HepG2 (cell line): ENCODE data around the gene SLC23A2. TPM values are rescaled to one million over a fixed set of nuclear protein-coding genes. Genes with fewer than 3 reads are reported as not detected.

Experiments used
- ATAC-seq: fragments of 200-7000 bp; cut with Tn5 transposase; 3 replicates; pipeline ENCODE4 v1.9.1; 2020; ENCODE audit warnings: mild to moderate bottlenecking, moderate library complexity
- BruUV-seq: library from RNA; stranded (reverse); fragments of 400-500 nt; replicated peaks from 2 replicates; lab custom pipeline; 2021; lab: Mats Ljungman, UMichigan
- CTCF ChIA-PET: fragments of 300-600 bp; formaldehyde crosslinking; extraction: SDS; loops from one replicate; lab custom pipeline; 2021; ENCODE audit warnings: low total read pairs, inconsistent platforms, low intra/inter-chr PET ratio; lab: Yijun Ruan, JAX
- POLR2A ChIA-PET: fragments of 350-600 bp; sonication (Branson Sonifier 250); formaldehyde crosslinking; loops from one replicate; lab custom pipeline; 2020; ENCODE audit warnings: antibody characterized with exemption, inconsistent platforms; lab: Yijun Ruan, JAX
- DNase-seq: peaks from one replicate; pipeline ENCODE4 v3.0.0-alpha.2; 2015; ENCODE audit warnings: low spot score
- FAIRE-seq: peaks from 3 replicates; lab custom pipeline; 2011; peaks lifted over from hg19 to GRCh38; lab: Jason Lieb, UNC
- H2AFZ ChIP-seq: one replicate; pipeline ENCODE4 v1.6.1; 2011; ENCODE audit warnings: low read length, inconsistent platforms
- H3K27ac ChIP-seq: fragments of 300-600 bp; 3 replicates; pipeline ENCODE4 v1.8.0; 2011; ENCODE audit warnings: mixed run types, mild to moderate bottlenecking, mixed read lengths, low read length, inconsistent platforms; ENCODE audit not compliant: insufficient read depth; ENCODE audit errors: extremely low read length
- H3K27me3 ChIP-seq, 2 experiments: fragments of 200-600 bp in 1 of 2; 2 replicates in 1 of 2; 3 replicates in 1 of 2; pipeline versions ENCODE4 v1.6.0 to v1.8.0; 2011; ENCODE audit warnings: low read length in 2 of 2, mild to moderate bottlenecking in 2 of 2, moderate library complexity in 2 of 2, inconsistent platforms in 1 of 2; ENCODE audit not compliant: insufficient read depth in 2 of 2, control insufficient read depth in 1 of 2
- H3K36me3 ChIP-seq, 2 experiments: fragments of 200-600 bp in 1 of 2; replicated peaks in 1 of 2; 2 replicates in 1 of 2; 3 replicates in 1 of 2; pipeline versions ENCODE4 v1.5.1 to v1.8.0; 2011; ENCODE audit warnings: low read length in 2 of 2, inconsistent platforms in 1 of 2; ENCODE audit not compliant: insufficient read depth in 2 of 2, control insufficient read depth in 1 of 2
- H3K4me1 ChIP-seq: 2 replicates; pipeline ENCODE4 v1.5.1; 2012; ENCODE audit warnings: low read length, inconsistent platforms; ENCODE audit not compliant: insufficient read depth
- H3K4me2 ChIP-seq: 2 replicates; pipeline ENCODE4 v1.6.0; 2011; ENCODE audit warnings: low read depth, low read length, inconsistent platforms
- H3K4me3 ChIP-seq, 3 experiments: fragments of 200-600 bp in 1 of 3; sonication (generic), shearing (Covaris generic) in 1 of 3; replicated peaks in 1 of 3; 2 replicates each; pipeline ENCODE4 v1.5.1; 2011 to 2016; ENCODE audit warnings: low read length in 3 of 3, inconsistent platforms in 2 of 3, low read depth in 2 of 3, mild to moderate bottlenecking in 2 of 3, control low read depth in 1 of 3, mixed read lengths in 1 of 3; ENCODE audit not compliant: insufficient read depth in 1 of 3
- H3K79me2 ChIP-seq: one replicate; pipeline ENCODE4 v1.6.1; 2011; ENCODE audit warnings: low read length, inconsistent platforms; ENCODE audit not compliant: insufficient read depth
- H3K9ac ChIP-seq: 2 replicates; pipeline ENCODE4 v1.6.0; 2011; ENCODE audit warnings: mild to moderate bottlenecking, low read depth, low read length, inconsistent platforms; ENCODE audit not compliant: insufficient read depth
- H3K9me3 ChIP-seq: 2 replicates; pipeline ENCODE4 v1.5.1; 2012; ENCODE audit warnings: mild to moderate bottlenecking, low read length
- H4K20me1 ChIP-seq: 2 replicates; pipeline ENCODE4 v1.6.0; 2011; ENCODE audit warnings: inconsistent platforms, mild to moderate bottlenecking, low read length, moderate library complexity; ENCODE audit not compliant: insufficient read depth
- CCDC6 ChIP-seq: sonication (generic); formaldehyde crosslinking; IDR thresholded peaks from 2 replicates; pipeline ENCODE4 v1.8.1; 2022; ENCODE audit warnings: mild to moderate bottlenecking, missing genetic modification reagents, moderate library complexity
- CHCHD3 ChIP-seq: sonication (generic); formaldehyde crosslinking; IDR thresholded peaks from 2 replicates; pipeline ENCODE4 v1.8.0; 2022; ENCODE audit warnings: mild to moderate bottlenecking, missing genetic modification reagents, moderate library complexity
- NR2F1 ChIP-seq, 2 experiments: fragments of 450-650 bp in 1 of 2; formaldehyde crosslinking in 1 of 2; IDR thresholded peaks; 2 replicates each; pipeline versions ENCODE4 v1.5.0 to v1.6.1; 2016 to 2020; ENCODE audit warnings: mild to moderate bottlenecking in 1 of 2, missing compliant biosample characterization in 1 of 2, missing genetic modification reagents in 1 of 2, moderate library complexity in 1 of 2
- PRPF4 ChIP-seq: fragments of 200-400 bp; formaldehyde crosslinking; IDR thresholded peaks from 2 replicates; pipeline ENCODE4 v1.6.1; 2016; ENCODE audit warnings: low read length, low read depth; ENCODE audit not compliant: poor library complexity, severe bottlenecking
- RAD51 ChIP-seq: fragments of 450-650 bp; IDR thresholded peaks from 2 replicates; pipeline ENCODE4 v1.6.1; 2016; ENCODE audit warnings: borderline replicate concordance
- RNF2 ChIP-seq: fragments of 450-650 bp; conservative IDR thresholded peaks from 2 replicates; pipeline ENCODE4 v1.6.1; 2016; ENCODE audit warnings: low read depth
- SRSF9 ChIP-seq: fragments of 200-400 bp; formaldehyde crosslinking; IDR thresholded peaks from 2 replicates; pipeline ENCODE4 v1.6.1; 2018; ENCODE audit warnings: borderline replicate concordance, mild to moderate bottlenecking, low read depth, low read length; ENCODE audit not compliant: insufficient read depth, poor library complexity, severe bottlenecking
- ZBTB2 ChIP-seq: sonication (generic); formaldehyde crosslinking; IDR thresholded peaks from 2 replicates; pipeline ENCODE4 v1.8.0; 2022; ENCODE audit warnings: low read depth, missing genetic modification reagents
- ZNF749 ChIP-seq: sonication (generic); formaldehyde crosslinking; IDR thresholded peaks from 2 replicates; pipeline ENCODE4 v1.8.0; 2022; ENCODE audit warnings: mild to moderate bottlenecking, missing genetic modification reagents, moderate library complexity, borderline replicate concordance
- WGBS: methylation state at CpG from one replicate; pipeline ENCODE4 v1.1.6; 2017; ENCODE audit warnings: low lambda C conversion rate; 5-methylcytosine and 5-hydroxymethylcytosine counted together
- in situ Hi-C: cut with HindIII; loops from 2 replicates; pipeline ENCODE4 v1.10.0; 2017; ENCODE audit warnings: low pct_unique_long_range_greater_than_20kb; ENCODE audit not compliant: extremely low pct_ligation_motif_present
- intact Hi-C: fragments of 100-400 bp; cut with micrococcal nuclease; formaldehyde crosslinking; loops from one replicate; pipeline ENCODE4 v1.10.0; 2022; ENCODE audit not compliant: unreplicated experiment
- polyA plus RNA-seq, 8 experiments: library from polyadenylated mRNA; depleted of rRNA in 3 of 8; stranded (reverse) in 7 of 8; unstranded in 1 of 8; fragments of >200 nt; fragmentation: Illumina TruSeq in 4 of 8; extraction: Trizol in 4 of 8; gene quantifications; 2 replicates each; pipeline versions ENCODE4 v1.2.1 to v1.2.3, GENCODE V29; 2011 to 2016; ENCODE audit warnings: low read depth in 4 of 8, missing spikeins in 1 of 8, mixed read lengths in 1 of 8; ENCODE audit not compliant: insufficient read depth in 1 of 8
- total RNA-seq, 5 experiments: library from RNA; depleted of rRNA; stranded (reverse); fragments of >200 nt; fragmentation: Illumina TruSeq; extraction: Trizol; gene quantifications; 2 replicates each; pipeline ENCODE4 v1.2.3, GENCODE V29; 2016; ENCODE audit warnings: low read depth in 1 of 5
- TF ChIP-seq, protein P1 (sequence below): sonication (generic); formaldehyde crosslinking; IDR thresholded peaks from 2 replicates; pipeline ENCODE4 v1.9.0; 2022; ENCODE audit warnings: low read depth, missing genetic modification reagents
- TF ChIP-seq, protein P2 (sequence below): sonication (generic); formaldehyde crosslinking; IDR thresholded peaks from 2 replicates; pipeline ENCODE4 v1.8.0; 2022; ENCODE audit warnings: mild to moderate bottlenecking, missing genetic modification reagents; ENCODE audit not compliant: insufficient replicate concordance
- TF ChIP-seq, protein P3 (sequence below): sonication (generic); formaldehyde crosslinking; IDR thresholded peaks from 2 replicates; pipeline ENCODE4 v1.5.1; 2020; ENCODE audit warnings: missing genetic modification reagents, mild to moderate bottlenecking, borderline replicate concordance

SLC23A2 gene
- total and polyA plus RNA-seq, 2 of the 13 experiments (the other 11 are each of a cell fraction or from before 2014, with no cell fraction given): 42.2 to 51.2 TPM

- H3K79me2 ChIP-seq: no peaks in the 10 kb centered on the region
- no peak overlapping the region for H3K4me3 ChIP-seq
- ChIA-PET CTCF (no interaction called here), POLR2A (no interaction called here)
- FAIRE-seq (no peak), DNase-seq (no peak)
- TF ChIP-seq NR2F1 (CRISPR knock-in tag; IDR thresholded peaks at IDR 0.05) (no peak), ZBTB2 (no peak), CHCHD3 (CRISPR knock-in tag) (no peak), ZNF749 (CRISPR knock-in tag) (no peak), SRSF9 (no peak), CCDC6 (CRISPR knock-in tag) (no peak), RAD51 (no peak), RNF2 (no peak), PRPF4 (no peak)
- TF ChIP-seq, protein P1, sequence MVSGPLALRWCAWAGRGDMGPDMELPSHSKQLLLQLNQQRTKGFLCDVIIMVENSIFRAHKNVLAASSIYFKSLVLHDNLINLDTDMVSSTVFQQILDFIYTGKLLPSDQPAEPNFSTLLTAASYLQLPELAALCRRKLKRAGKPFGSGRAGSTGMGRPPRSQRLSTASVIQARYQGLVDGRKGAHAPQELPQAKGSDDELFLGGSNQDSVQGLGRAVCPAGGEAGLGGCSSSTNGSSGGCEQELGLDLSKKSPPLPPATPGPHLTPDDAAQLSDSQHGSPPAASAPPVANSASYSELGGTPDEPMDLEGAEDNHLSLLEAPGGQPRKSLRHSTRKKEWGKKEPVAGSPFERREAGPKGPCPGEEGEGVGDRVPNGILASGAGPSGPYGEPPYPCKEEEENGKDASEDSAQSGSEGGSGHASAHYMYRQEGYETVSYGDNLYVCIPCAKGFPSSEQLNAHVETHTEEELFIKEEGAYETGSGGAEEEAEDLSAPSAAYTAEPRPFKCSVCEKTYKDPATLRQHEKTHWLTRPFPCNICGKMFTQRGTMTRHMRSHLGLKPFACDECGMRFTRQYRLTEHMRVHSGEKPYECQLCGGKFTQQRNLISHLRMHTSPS (CRISPR knock-in tag): no peak
- TF ChIP-seq, protein P2, sequence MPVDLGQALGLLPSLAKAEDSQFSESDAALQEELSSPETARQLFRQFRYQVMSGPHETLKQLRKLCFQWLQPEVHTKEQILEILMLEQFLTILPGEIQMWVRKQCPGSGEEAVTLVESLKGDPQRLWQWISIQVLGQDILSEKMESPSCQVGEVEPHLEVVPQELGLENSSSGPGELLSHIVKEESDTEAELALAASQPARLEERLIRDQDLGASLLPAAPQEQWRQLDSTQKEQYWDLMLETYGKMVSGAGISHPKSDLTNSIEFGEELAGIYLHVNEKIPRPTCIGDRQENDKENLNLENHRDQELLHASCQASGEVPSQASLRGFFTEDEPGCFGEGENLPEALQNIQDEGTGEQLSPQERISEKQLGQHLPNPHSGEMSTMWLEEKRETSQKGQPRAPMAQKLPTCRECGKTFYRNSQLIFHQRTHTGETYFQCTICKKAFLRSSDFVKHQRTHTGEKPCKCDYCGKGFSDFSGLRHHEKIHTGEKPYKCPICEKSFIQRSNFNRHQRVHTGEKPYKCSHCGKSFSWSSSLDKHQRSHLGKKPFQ: no peak
- TF ChIP-seq, protein P3, sequence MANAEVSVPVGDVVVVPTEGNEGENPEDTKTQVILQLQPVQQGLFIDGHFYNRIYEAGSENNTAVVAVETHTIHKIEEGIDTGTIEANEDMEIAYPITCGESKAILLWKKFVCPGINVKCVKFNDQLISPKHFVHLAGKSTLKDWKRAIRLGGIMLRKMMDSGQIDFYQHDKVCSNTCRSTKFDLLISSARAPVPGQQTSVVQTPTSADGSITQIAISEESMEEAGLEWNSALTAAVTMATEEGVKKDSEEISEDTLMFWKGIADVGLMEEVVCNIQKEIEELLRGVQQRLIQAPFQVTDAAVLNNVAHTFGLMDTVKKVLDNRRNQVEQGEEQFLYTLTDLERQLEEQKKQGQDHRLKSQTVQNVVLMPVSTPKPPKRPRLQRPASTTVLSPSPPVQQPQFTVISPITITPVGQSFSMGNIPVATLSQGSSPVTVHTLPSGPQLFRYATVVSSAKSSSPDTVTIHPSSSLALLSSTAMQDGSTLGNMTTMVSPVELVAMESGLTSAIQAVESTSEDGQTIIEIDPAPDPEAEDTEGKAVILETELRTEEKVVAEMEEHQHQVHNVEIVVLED: no peak
- TF ChIP-seq, all 625 proteins: peak for 0
- WGBS: 38% methylated on average over 4 of the region's 4 CpGs
- Histone ChIP-seq H4K20me1 (no peaks in the 10 kb centered on the region), H3K9ac (no peak overlapping the region), H3K9me3 (no peaks in the 10 kb centered on the region), H2AFZ (no peak overlapping the region), H3K4me1 (peaks cover 4% of the 10 kb centered on the region), H3K36me3 (no peaks in the 10 kb centered on the region), H3K4me2 (no peak overlapping the region), H3K27me3 (peaks cover 0 to 4% of the 10 kb centered on the region in 2 experiments; a peak in 1 of 5 replicates), H3K27ac (no peak overlapping the region)
- in situ Hi-C loops: no loop called here
- intact Hi-C loops: no loop called here
- no peak for ATAC-seq
- no TSS peak for BruUV-seq
Measured at GRCh38 chr20:4844325-4844724, 157.0 kb downstream of the SLC23A2 start.
